ENCODE measurements around the gene NCAPH2. TPM values are rescaled to one million over a fixed set of nuclear protein-coding genes. Genes with fewer than 3 reads are reported as not detected.

NCAPH2 gene
- total and polyA plus RNA-seq, 2 of the 8 experiments (the other 6 are each of a cell fraction or from before 2014, with no cell fraction given): 62.2 to 81.6 TPM

- TF ChIP-seq SP1 (IDR thresholded peaks at IDR 0.05; ENCODE audit: low read depth, low read length) (no peak), SIN3A (conservative IDR thresholded peaks at IDR 0.05 in 1 of 2, IDR thresholded peaks at IDR 0.05 in 1 of 2; ENCODE audit: low read depth in 1 of 2, low read length in 2 of 2) (peak in 1 of 2 experiments; percentile 84; a peak in 2 of 4 replicates)
Observed at GRCh38 chr22:50544078-50544745, 36.2 kb downstream of the NCAPH2 start (continued).

Measured in H1 (cell line).